ENCODE results near the gene SLC38A2. TPM values are rescaled to one million over a fixed set of nuclear protein-coding genes. Genes with fewer than 3 reads are reported as not detected.
A peak's percentile ranks its signal among the peaks of the same experiment; 100 is the strongest.

Gene SLC38A2
- total and polyA plus RNA-seq, 2 donors (not counting 1 experiment from before 2014, with no cell fraction given) = 61.6 to 202 TPM

DNA sequence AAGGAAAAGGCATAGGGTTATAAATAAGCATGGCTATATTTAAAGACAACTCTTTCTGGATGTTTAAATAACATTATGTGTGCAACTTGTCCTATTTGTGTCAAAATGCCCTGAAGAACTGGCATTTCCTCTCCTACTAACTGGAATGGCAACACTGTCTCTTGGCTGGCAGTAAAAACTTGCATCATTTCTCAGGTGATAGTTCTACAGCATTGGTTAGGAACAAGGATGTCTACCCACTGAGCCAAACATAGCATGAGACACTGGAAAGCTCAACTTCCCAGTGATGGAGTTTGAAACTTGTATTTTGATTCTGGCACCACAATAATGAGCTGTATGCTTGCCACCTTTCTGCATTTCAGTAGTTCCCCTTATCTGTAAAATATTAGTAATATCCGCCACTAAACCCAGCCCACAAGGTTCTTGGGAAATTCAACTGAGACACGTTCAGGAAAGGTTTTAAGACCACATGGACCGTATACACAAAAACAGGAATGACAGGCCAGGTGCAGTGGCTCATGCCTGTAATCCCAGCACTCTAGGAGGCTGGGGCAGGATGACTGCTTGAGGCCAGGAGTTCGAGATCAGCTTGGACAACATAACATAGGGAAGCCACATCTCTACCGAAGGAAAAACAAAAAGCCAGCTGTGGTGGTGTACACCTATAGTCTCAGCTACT, 5.1 kb downstream of the SLC38A2 start:
- intact Hi-C loops (cut with micrococcal nuclease) = no loop called here
- H2AFZ ChIP-seq (ENCODE audit: insufficient read depth, low read depth, low read length, poor library complexity, severe bottlenecking) = no peak overlapping the region
- H3K9me3 Mint-ChIP-seq (ENCODE audit: insufficient read depth) = no peaks in the 10 kb centered on the region
- POLR2A ChIA-PET = no interaction called here
- peaks cover 34 to 36% of the 10 kb centered on the region in 2 donors for H3K4me1 ChIP-seq (ENCODE audit: control insufficient read depth in 2 of 2, insufficient read depth in 2 of 2, low read length in 2 of 2)
- H3K9ac ChIP-seq (ENCODE audit: low read length) = no peak overlapping the region
- WGBS (ENCODE audit: insufficient coverage) = 58% methylated on average over 3 of the region's 5 CpGs
- no peaks in the 10 kb centered on the region for H3K27me3 Mint-ChIP-seq
- H3K4me3 ChIP-seq (ENCODE audit: control extremely low read depth in 1 of 5, extremely low read depth in 1 of 5, insufficient read depth in 1 of 5, low read depth in 2 of 5, low read length in 4 of 5) = no peak overlapping the region
- H3K36me3 ChIP-seq (replicated peaks in 1 of 2; ENCODE audit: control extremely low read depth in 1 of 2, control insufficient read depth in 1 of 2, extremely low read depth in 1 of 2, insufficient read depth in 2 of 2, low read length in 1 of 2) = peaks cover 7 to 85% of the 10 kb centered on the region in 2 experiments
- H3K4me1 Mint-ChIP-seq = peaks cover 57% of the 10 kb centered on the region
- peak overlapping the region; percentile 10 for H3K4me3 Mint-ChIP-seq
- H3K9me3 ChIP-seq (ENCODE audit: control extremely low read depth in 1 of 3, control insufficient read depth in 2 of 3, insufficient read depth in 1 of 3, low read length in 2 of 3) = no peaks in the 10 kb centered on the region
- peaks cover 56% of the 10 kb centered on the region for H4K20me1 ChIP-seq (ENCODE audit: control insufficient read depth, insufficient read depth, low read length, poor library complexity, severe bottlenecking)
- peak overlapping the region; percentile 7 to 91 for H3K27ac ChIP-seq (ENCODE audit: low read length in 2 of 2)
- no peaks in the 10 kb centered on the region for H3K27me3 ChIP-seq (replicated peaks in 1 of 4; ENCODE audit: control extremely low read depth in 1 of 4, control insufficient read depth in 3 of 4, insufficient read depth in 4 of 4, low read length in 3 of 4)
- H3K27ac Mint-ChIP-seq = peak overlapping the region; percentile 46
- DNase-seq = no peak
- CTCF ChIA-PET = interaction anchor here (0.9 to 1.6 kb wide), 3 partner anchors 26 to 308 kb away, joined by 3 to 4 read pairs (median 3); no protein-coding TSS in a partner anchor
- no peak for TF ChIP-seq EZH2 (IDR thresholded peaks at IDR 0.05; ENCODE audit: borderline replicate concordance, insufficient read depth, low read depth, low read length, poor library complexity, severe bottlenecking)
- TF ChIP-seq, protein P1, sequence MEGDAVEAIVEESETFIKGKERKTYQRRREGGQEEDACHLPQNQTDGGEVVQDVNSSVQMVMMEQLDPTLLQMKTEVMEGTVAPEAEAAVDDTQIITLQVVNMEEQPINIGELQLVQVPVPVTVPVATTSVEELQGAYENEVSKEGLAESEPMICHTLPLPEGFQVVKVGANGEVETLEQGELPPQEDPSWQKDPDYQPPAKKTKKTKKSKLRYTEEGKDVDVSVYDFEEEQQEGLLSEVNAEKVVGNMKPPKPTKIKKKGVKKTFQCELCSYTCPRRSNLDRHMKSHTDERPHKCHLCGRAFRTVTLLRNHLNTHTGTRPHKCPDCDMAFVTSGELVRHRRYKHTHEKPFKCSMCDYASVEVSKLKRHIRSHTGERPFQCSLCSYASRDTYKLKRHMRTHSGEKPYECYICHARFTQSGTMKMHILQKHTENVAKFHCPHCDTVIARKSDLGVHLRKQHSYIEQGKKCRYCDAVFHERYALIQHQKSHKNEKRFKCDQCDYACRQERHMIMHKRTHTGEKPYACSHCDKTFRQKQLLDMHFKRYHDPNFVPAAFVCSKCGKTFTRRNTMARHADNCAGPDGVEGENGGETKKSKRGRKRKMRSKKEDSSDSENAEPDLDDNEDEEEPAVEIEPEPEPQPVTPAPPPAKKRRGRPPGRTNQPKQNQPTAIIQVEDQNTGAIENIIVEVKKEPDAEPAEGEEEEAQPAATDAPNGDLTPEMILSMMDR (IDR thresholded peaks at IDR 0.05) = no peak
- peaks cover 45% of the 10 kb centered on the region for H3K79me2 ChIP-seq (ENCODE audit: control insufficient read depth, insufficient read depth, low read length)
- H3K4me2 ChIP-seq (replicated peaks; ENCODE audit: low read depth, low read length, poor library complexity, severe bottlenecking) = peak overlapping the region; percentile 76
- no peak for ATAC-seq (ENCODE audit: low read depth)

DNA sequence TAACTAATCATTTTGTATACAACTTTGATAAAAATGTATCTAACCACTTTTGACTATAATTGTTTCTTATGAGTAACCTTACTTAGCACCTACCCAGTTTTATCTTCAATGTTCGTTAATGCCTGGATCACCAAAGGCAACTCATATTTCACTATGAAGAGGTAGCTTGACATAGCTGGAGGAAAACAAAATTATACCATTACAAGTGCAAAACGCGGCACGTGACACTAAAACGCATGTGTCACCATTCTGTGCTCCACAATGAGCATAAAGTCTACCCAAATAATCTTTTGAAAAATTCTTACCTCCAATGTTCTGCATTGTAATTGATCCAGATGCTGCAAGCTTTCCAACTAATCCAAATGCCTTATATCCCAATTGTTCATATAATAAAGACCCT, 5.8 kb downstream of the SLC38A2 start:
- intact Hi-C loops (cut with micrococcal nuclease) = no loop called here
- Histone ChIP-seq H2AFZ (ENCODE audit: insufficient read depth, low read depth, low read length, poor library complexity, severe bottlenecking) (no peak overlapping the region), H3K27ac (ENCODE audit: low read length in 2 of 2) (peak overlapping the region in 1 of 2 donors; percentile 91), H3K27me3 (replicated peaks in 1 of 4; ENCODE audit: control extremely low read depth in 1 of 4, control insufficient read depth in 3 of 4, insufficient read depth in 4 of 4, low read length in 3 of 4) (no peaks in the 10 kb centered on the region), H3K4me2 (replicated peaks; ENCODE audit: low read depth, low read length, poor library complexity, severe bottlenecking) (no peak overlapping the region), H3K4me1 (ENCODE audit: control insufficient read depth in 2 of 2, insufficient read depth in 2 of 2, low read length in 2 of 2) (peaks cover 36 to 41% of the 10 kb centered on the region in 2 donors), H3K4me3 (ENCODE audit: control extremely low read depth in 1 of 5, extremely low read depth in 1 of 5, insufficient read depth in 1 of 5, low read depth in 2 of 5, low read length in 4 of 5) (no peak overlapping the region), H4K20me1 (ENCODE audit: control insufficient read depth, insufficient read depth, low read length, poor library complexity, severe bottlenecking) (peaks cover 48% of the 10 kb centered on the region), H3K79me2 (ENCODE audit: control insufficient read depth, insufficient read depth, low read length) (peaks cover 38% of the 10 kb centered on the region), H3K36me3 (replicated peaks in 1 of 2; ENCODE audit: control extremely low read depth in 1 of 2, control insufficient read depth in 1 of 2, extremely low read depth in 1 of 2, insufficient read depth in 2 of 2, low read length in 1 of 2) (peaks cover 7 to 93% of the 10 kb centered on the region in 2 experiments), H3K9me3 (ENCODE audit: control extremely low read depth in 1 of 3, control insufficient read depth in 2 of 3, insufficient read depth in 1 of 3, low read length in 2 of 3) (no peaks in the 10 kb centered on the region), H3K9ac (ENCODE audit: low read length) (no peak overlapping the region)
- no peak for DNase-seq
- whole genome bisulfite sequencing (ENCODE audit: insufficient coverage) = 94% methylated on average over 4 of the region's 5 CpGs
- ChIA-PET CTCF (interaction anchor here (1.5 to 1.7 kb wide), 4 partner anchors 25 to 295 kb away, joined by 3 to 5 read pairs (median 4); no protein-coding TSS in a partner anchor), POLR2A (no interaction called here)
- Mint-ChIP-seq H3K9me3 (ENCODE audit: insufficient read depth) (no peaks in the 10 kb centered on the region), H3K4me1 (peaks cover 63% of the 10 kb centered on the region), H3K27me3 (no peaks in the 10 kb centered on the region), H3K27ac (no peak overlapping the region), H3K4me3 (no peak overlapping the region)
- ATAC-seq (ENCODE audit: low read depth) = no peak
- TF ChIP-seq, protein P1 (IDR thresholded peaks at IDR 0.05) = no peak
